ENCODE measurements around the gene CHD6.
"Not testable (repeated sequence)": the region's sequence is repeated elsewhere in the genome, so short reads cannot be mapped to it uniquely, and the experiment has no call there.

The CHD6 gene

DNA sequence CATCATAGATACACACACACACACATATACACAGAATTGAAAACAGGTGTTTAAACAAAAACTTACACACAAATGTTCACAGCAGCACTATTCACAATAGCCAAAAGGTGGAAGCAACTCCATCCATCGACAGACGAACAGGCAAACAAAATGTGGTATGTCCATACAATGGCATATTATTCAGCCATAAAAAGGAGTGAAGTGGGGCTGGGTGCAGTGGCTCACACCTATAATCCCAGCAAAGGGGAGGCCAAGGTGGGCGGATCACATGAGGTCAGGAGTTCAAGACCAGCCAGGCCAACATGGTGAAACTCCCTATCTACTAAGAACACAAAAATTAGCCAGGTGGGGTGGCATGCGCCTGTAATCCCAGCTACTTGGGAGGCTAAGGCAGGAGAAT lies 80.3 kb downstream of the CHD6 start:
- TF ChIP-seq, protein P1, sequence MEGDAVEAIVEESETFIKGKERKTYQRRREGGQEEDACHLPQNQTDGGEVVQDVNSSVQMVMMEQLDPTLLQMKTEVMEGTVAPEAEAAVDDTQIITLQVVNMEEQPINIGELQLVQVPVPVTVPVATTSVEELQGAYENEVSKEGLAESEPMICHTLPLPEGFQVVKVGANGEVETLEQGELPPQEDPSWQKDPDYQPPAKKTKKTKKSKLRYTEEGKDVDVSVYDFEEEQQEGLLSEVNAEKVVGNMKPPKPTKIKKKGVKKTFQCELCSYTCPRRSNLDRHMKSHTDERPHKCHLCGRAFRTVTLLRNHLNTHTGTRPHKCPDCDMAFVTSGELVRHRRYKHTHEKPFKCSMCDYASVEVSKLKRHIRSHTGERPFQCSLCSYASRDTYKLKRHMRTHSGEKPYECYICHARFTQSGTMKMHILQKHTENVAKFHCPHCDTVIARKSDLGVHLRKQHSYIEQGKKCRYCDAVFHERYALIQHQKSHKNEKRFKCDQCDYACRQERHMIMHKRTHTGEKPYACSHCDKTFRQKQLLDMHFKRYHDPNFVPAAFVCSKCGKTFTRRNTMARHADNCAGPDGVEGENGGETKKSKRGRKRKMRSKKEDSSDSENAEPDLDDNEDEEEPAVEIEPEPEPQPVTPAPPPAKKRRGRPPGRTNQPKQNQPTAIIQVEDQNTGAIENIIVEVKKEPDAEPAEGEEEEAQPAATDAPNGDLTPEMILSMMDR (conservative IDR thresholded peaks at IDR 0.05; ENCODE audit: low read depth, low read length) = no peak
- DNase-seq (ENCODE audit: low read depth) = no peak
- H3K4me3 ChIP-seq (ENCODE audit: low read length) = no peak overlapping the region

DNA sequence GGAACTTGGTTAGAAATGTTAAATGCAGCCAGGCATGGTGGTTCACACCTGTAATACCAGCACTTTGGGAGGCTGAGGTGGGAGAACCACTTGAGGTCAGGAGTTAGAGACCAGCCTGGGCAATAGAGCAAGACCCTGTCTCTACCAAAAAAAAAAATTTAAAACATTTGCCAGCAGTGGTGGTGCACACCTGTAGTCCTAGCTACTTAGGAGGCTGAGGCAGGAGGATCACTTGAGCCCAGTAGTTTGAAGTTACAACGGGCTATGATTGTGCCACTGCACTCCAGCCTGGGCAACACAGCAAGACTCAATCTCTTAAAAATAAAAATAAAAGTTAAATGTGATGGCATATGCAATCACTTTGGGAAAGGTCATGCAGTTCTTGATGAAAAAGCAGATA lies 82.6 kb downstream of the CHD6 start:
- not testable (repeated sequence) for DNase-seq (ENCODE audit: low read depth)

DNA sequence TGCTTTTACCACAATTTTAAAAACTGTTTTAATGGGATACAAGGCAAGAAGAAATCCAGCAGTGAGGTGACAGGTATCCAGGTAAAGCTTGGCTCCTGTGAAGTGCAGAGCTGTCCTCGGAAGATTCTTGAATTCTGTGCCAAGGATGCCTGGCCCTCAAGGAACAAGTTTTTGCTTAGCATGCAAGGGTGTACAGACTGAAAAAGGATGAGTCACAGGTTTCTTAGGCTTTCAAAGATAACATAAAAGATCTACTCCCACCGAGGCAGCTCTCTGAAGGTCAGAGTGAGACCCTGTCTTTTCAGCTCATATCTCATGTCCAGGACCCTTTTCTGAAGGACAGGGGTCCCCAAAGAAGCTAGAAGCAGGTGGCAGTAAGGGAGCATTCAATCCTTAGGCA lies 83.3 kb downstream of the CHD6 start:
- no peak for DNase-seq (ENCODE audit: low read depth)
- TF ChIP-seq, protein P1 (conservative IDR thresholded peaks at IDR 0.05; ENCODE audit: low read depth, low read length) = no peak
- no peak overlapping the region for H3K4me3 ChIP-seq (ENCODE audit: low read length)

More for the DNA sequence above, 82.6 kb downstream of the CHD6 start:
- not testable (repeated sequence) for H3K4me3 ChIP-seq (ENCODE audit: low read length)

DNA sequence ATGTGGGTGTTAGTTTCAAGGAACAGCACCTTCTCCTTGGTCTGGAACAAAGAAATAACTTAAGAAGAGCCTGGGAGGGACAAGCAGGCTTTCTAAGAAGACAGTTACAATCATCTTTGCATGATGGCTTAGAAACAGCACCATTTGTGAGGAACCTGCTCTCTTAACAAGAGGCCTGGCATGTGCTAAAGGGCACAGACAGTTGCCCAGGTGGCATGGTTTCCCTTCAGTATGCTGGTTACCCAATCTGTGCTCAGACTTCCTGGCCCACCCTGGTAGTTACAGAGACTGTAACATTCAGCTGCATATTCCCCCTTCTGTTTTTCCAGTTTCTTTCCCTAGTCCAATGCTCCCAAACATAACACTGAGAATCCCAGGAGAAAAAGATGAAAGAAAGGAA lies 84.0 kb downstream of the CHD6 start:
- DNase-seq (ENCODE audit: low read depth) = no peak
- TF ChIP-seq, protein P1 (conservative IDR thresholded peaks at IDR 0.05; ENCODE audit: low read depth, low read length) = no peak
- no peak overlapping the region for H3K4me3 ChIP-seq (ENCODE audit: low read length)

DNA sequence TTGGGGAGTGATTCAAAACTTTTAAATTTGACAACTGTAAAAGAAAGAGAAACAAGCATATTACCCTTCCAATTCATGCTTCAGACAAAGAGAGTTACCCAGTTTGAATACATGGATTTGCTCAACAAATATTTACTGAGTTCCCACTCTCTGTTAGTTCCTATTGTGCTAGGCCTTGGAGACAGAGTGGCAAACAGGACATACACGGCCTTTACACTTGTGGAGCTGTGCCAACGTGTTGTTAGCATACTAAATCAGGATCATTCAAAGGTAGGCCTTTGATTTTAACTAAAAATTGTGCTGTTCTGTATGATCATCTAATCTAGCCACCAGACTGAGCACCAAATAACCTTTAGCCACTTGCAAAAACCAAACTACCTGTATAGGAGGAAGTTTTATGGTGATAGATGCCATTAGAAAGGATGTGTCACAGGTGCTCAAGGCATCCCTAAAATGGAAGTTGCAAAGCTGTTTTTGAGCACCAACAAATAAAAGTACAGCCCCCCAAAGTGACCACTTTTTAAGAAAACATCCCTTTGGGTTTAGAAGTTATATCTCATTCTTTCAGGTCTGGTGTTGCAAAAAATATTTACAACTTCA lies 84.5 kb downstream of the CHD6 start:
- DNase-seq (ENCODE audit: low read depth) = no peak
- H3K4me3 ChIP-seq (ENCODE audit: low read length) = no peak overlapping the region
- TF ChIP-seq, protein P1 (conservative IDR thresholded peaks at IDR 0.05; ENCODE audit: low read depth, low read length) = no peak

DNA sequence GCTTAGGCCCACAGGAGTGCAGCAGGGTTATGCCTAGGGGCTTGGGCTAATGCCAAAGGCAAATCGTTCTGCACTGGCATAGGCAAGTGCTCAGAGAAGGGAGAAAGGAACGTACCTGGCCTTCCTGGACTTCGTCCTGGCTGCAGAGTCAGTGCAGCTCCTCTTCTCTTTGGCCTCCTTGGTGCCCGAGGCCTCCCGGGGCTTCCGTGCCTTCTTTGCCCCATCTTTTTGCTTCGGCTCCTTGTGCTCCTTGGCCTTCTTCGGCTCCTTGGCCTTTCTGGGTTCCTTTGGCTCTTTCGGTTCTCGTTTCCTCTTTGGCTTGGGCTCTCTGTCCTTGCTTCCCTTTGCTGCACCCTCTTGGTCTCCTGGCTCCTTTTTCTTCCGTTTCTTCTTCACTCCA lies 85.2 kb downstream of the CHD6 start:
- TF ChIP-seq, protein P1 (conservative IDR thresholded peaks at IDR 0.05; ENCODE audit: low read depth, low read length) = no peak
- H3K4me3 ChIP-seq (ENCODE audit: low read length) = no peak overlapping the region
- DNase-seq (ENCODE audit: low read depth) = no peak

DNA sequence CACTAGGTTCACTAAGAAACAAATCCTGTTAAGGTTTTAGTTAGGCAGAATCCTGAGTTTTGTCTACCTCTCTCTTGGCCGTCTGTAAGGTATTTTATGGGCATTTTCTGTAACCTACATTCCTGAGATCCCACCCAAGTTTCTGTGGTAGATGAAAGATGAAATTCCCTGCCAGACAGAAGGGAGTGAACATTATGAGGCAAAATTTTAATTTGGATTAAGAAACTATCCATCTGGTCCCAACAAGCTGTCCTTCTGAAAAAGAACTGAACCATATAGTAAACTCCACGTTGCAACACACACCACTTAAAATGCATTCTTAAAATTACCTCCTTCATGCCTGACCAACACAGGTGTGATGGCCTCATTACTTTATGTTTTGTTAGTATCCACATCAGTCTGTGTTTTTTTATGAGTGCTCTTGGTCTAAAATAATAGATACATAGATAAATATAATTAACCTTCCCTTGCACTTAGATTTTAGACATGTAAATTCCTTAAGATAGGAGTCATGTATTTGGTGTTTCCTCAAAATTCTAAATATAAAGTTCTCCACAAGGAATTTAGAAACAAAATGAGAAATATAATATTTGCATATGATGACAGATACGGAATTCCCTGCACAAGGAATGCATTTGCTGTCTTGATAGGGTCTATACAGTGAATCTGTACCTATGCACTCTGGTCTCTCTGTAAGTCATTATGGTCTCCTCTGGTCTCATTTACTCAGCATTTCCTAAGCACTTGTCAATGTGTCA lies 86.5 kb downstream of the CHD6 start:
- no peak overlapping the region for H3K4me3 ChIP-seq (ENCODE audit: low read length)
- TF ChIP-seq, protein P1 (conservative IDR thresholded peaks at IDR 0.05; ENCODE audit: low read depth, low read length) = no peak
- DNase-seq (ENCODE audit: low read depth) = no peak
